BLaER1 treated with 17β-estradiol and CSF1 and Interleukin-3, amounts not matched to agents 10 nM and 100 nM (cell line): ENCODE results near the gene WDR48.
A peak's percentile ranks its signal among the peaks of the same experiment; 100 is the strongest.

Source experiments
- H3K27ac ChIP-seq, 11 experiments: shearing (Covaris generic); formaldehyde crosslinking; 2 replicates each; pipeline ENCODE4 v1.8.1; 2022
- H3K27me3 ChIP-seq, 11 experiments: shearing (Covaris generic); formaldehyde crosslinking; 2 replicates each; pipeline ENCODE4 v1.8.1; 2022
- H3K36me3 ChIP-seq, 11 experiments: shearing (Covaris generic); formaldehyde crosslinking; 2 replicates each; pipeline ENCODE4 v1.8.1; 2022
- H3K4me1 ChIP-seq, 10 experiments: shearing (Covaris generic); formaldehyde crosslinking; 2 replicates each; pipeline ENCODE4 v1.8.1; 2022
- H3K4me2 ChIP-seq, 11 experiments: shearing (Covaris generic); formaldehyde crosslinking; 2 replicates each; pipeline ENCODE4 v1.8.1; 2022
- H3K4me3 ChIP-seq, 10 experiments: shearing (Covaris generic); formaldehyde crosslinking; 2 replicates each; pipeline ENCODE4 v1.8.1; 2022
- H3K9ac ChIP-seq, 11 experiments: shearing (Covaris generic); formaldehyde crosslinking; 2 replicates each; pipeline ENCODE4 v1.8.1; 2022
- H3K9me3 ChIP-seq, 11 experiments: shearing (Covaris generic); formaldehyde crosslinking; replicated peaks in 1 of 11; 2 replicates each; pipeline ENCODE4 v1.8.1; 2022
- H4K20me1 ChIP-seq, 11 experiments: shearing (Covaris generic); formaldehyde crosslinking; 2 replicates each; pipeline ENCODE4 v1.8.1; 2022
- Cebpa-rat ChIP-seq, 11 experiments: shearing (Covaris generic); IDR thresholded peaks; 2 replicates each; pipeline ENCODE4 v1.8.1; 2022

The WDR48 gene

DNA sequence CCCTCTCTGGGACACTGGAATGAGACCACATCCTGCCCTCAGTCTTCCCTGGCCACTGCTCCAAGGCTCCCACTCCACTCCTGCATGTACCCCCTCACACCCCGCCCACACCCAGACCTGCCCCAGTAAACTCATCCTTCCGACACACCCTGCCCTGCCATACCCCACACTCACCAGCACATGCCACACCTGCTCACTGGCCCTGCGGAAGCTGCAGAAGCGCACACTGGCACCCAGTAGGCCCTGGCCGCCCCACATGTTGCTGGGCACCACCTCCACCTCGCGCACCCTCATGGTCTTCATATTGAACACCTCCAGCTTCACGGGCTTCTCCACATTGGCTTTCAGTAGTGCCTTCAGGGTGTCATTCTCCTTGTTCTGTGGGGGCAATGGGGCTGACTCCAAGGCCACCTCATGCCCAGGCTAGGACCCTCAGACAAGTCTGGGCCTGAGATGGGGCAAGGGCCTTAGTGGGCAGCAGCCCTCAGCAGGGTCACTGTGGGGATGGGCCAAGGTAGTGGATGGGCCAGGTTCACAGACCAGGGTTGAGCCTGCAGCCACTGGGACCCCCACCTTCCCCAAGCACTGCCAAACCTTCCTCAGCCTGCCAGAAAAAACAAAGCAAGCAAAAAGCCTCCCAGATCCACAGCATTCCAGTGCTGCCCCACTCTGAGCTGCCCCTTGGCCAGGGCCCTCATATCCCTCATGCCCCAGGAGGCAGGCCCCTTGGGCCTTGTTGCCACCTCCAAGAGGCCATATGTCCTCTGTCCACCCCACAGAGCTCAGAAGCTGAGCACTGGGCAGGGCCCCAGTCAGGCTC, 50.9 kb downstream of the WDR48 start:
- Histone ChIP-seq H3K36me3 (peaks cover 32 to 59% (median 34%) of the 10 kb centered on the region in 11 experiments), H3K27me3 (no peaks in the 10 kb centered on the region), H3K4me2 (no peak overlapping the region), H3K4me3 (no peak overlapping the region), H3K27ac (peak overlapping the region in 1 of 11 experiments; percentile 34; a peak in 1 of 22 replicates), H3K9me3 (no peaks in the 10 kb centered on the region), H3K9ac (peak overlapping the region in 2 of 11 experiments; percentile 33 to 39; a peak in 1 of 22 replicates), H3K4me1 (peaks cover 29 to 45% (median 37%) of the 10 kb centered on the region in 10 experiments), H4K20me1 (peaks cover 34 to 90% (median 80%) of the 10 kb centered on the region in 11 experiments; a peak in 21 of 22 replicates)
- no peak for TF ChIP-seq Cebpa-rat (IDR thresholded peaks at IDR 0.05)

DNA sequence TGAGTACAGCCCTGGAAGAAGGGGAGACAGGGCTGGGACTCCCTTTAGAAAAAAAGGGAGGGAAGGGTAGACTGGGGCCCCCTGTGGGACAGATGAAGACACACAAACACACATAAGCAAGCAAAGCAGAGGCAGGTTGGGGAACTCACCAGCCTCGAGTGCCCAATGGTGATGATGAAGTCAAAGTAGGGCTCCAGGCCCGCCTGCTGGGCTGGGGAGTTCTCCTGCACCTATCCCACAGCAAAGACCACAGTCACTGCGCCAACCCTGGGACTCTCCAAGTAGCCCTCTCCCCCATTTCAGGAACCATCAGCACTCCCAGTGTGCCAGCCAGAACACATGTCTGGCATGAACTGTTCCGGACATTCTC, 51.5 kb downstream of the WDR48 start:
- Histone ChIP-seq H3K36me3 (peaks cover 26 to 53% (median 28%) of the 10 kb centered on the region in 11 experiments), H3K27me3 (no peaks in the 10 kb centered on the region), H3K4me1 (peaks cover 35 to 51% (median 43%) of the 10 kb centered on the region in 10 experiments), H3K9ac (peak overlapping the region in 1 of 11 experiments; percentile 33; a peak in 1 of 22 replicates), H3K9me3 (no peaks in the 10 kb centered on the region), H4K20me1 (peaks cover 34 to 85% (median 77%) of the 10 kb centered on the region in 11 experiments; a peak in 21 of 22 replicates), H3K27ac (peak overlapping the region in 1 of 11 experiments; percentile 34; a peak in 3 of 22 replicates), H3K4me2 (no peak overlapping the region; a peak in 1 of 22 replicates), H3K4me3 (no peak overlapping the region)
- no peak for TF ChIP-seq Cebpa-rat (IDR thresholded peaks at IDR 0.05)

DNA sequence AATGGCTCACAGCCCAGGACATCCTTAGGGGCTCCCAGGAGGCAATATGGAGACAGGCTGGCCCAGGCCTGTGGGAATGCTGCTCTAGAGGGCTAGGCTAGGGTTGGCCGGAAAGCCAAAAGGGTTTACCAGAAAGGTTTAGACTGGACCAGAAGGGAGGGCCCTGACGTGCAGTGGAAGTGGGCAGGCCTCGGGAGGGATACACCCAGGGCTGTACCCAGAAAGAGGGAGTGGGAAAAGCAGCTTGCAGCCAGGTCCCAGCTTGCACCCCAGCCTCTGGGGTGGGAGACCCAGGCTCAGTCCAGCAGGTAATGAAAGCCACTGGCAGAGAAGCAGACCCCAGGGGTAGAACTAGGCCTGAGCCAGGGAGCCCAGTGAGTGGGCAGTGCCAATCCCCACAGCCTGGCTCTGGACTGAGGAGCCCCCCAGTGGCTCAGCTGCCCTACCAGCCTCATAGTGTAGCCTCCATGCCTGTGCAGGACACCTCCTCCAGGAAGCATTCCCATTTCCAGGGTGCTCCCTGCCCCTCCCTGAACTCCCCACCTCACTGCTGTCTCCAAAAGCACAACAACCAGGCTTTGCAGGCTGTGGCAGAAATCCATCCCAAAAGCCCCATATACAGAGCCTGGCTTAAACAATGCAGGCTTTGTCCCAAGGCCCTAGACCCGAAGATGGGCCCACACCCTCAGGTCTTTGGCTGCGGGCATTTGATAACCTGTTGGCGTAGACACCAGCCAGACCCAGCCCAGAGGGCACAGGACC, 52.2 kb downstream of the WDR48 start:
- Histone ChIP-seq H3K4me1 (peaks cover 40 to 58% (median 50%) of the 10 kb centered on the region in 10 experiments), H4K20me1 (peaks cover 37 to 80% (median 77%) of the 10 kb centered on the region in 11 experiments; a peak in 21 of 22 replicates), H3K4me3 (no peak overlapping the region), H3K27ac (peak overlapping the region in 2 of 11 experiments; percentile 3 to 34; a peak in 3 of 22 replicates), H3K27me3 (no peaks in the 10 kb centered on the region), H3K9me3 (no peaks in the 10 kb centered on the region), H3K9ac (0 out of 22 replicates have a peak overlapping the region, but pooled peaks of 1 of the 11 experiments have one; percentile 9), H3K36me3 (peaks cover 19 to 46% (median 21%) of the 10 kb centered on the region in 11 experiments), H3K4me2 (peak overlapping the region in 8 of 11 experiments; percentile 2 to 100 (median 98); a peak in 7 of 22 replicates)
- TF ChIP-seq Cebpa-rat (IDR thresholded peaks at IDR 0.05): no peak

GRCh38 chr3:39104961-39105686, 53.3 kb downstream of the WDR48 start:
- peak overlapping the region in 1 of 11 experiments; percentile 35; a peak in 2 of 22 replicates for H3K27ac ChIP-seq
- H3K4me3 ChIP-seq: peak overlapping the region in 4 of 10 experiments; percentile 83 to 96 (median 92); a peak in 2 of 20 replicates
- no peaks in the 10 kb centered on the region for H3K9me3 ChIP-seq
- H3K4me2 ChIP-seq: peak overlapping the region; percentile 92 to 100 (median 98)
- H3K27me3 ChIP-seq: no peaks in the 10 kb centered on the region
- TF ChIP-seq Cebpa-rat (IDR thresholded peaks at IDR 0.05): no peak
- H3K36me3 ChIP-seq: peaks cover 8 to 35% (median 10%) of the 10 kb centered on the region in 11 experiments; a peak in 21 of 22 replicates
- H3K4me1 ChIP-seq: peaks cover 52 to 69% (median 60%) of the 10 kb centered on the region in 10 experiments
- H4K20me1 ChIP-seq: peaks cover 40 to 73% (median 65%) of the 10 kb centered on the region in 11 experiments; a peak in 21 of 22 replicates
- H3K9ac ChIP-seq: peak overlapping the region in 4 of 11 experiments; percentile 4 to 21 (median 10); a peak in 1 of 22 replicates

DNA sequence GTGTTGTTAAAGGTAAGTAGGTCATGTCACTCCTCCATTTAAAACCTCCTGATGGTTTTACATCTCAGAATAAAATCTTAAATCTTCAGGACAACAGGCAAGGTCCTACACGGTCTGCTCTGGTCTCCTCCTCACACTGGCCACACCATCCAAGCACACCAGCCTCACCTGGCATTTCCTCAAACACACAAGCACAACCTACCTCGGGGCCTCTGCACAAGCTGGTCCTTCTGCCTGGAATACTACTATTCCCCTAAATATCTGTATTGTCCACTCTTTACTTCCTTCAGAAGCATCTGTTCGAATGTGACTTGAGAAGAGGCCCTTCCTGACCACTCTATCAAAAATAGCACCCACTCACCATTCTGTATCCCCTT, 53.9 kb downstream of the WDR48 start:
- H3K27ac ChIP-seq: no peak overlapping the region
- no peaks in the 10 kb centered on the region for H3K27me3 ChIP-seq
- H4K20me1 ChIP-seq: peaks cover 39 to 68% (median 60%) of the 10 kb centered on the region in 11 experiments; a peak in 21 of 22 replicates
- H3K9me3 ChIP-seq: no peaks in the 10 kb centered on the region
- peaks cover 2 to 29% (median 4%) of the 10 kb centered on the region in 11 experiments; a peak in 21 of 22 replicates for H3K36me3 ChIP-seq
- H3K4me3 ChIP-seq: peak overlapping the region in 8 of 10 experiments; percentile 80 to 98 (median 95); a peak in 11 of 20 replicates
- H3K9ac ChIP-seq: peak overlapping the region in 4 of 11 experiments; percentile 91 to 97 (median 94); a peak in 3 of 22 replicates
- H3K4me1 ChIP-seq: peaks cover 54 to 75% (median 63%) of the 10 kb centered on the region in 10 experiments
- no peak for TF ChIP-seq Cebpa-rat (IDR thresholded peaks at IDR 0.05)
- H3K4me2 ChIP-seq: peak overlapping the region; percentile 92 to 100 (median 98)

- peaks cover 54 to 74% (median 64%) of the 10 kb centered on the region in 10 experiments for H3K4me1 ChIP-seq
- peak overlapping the region; percentile 80 to 98 (median 96) for H3K4me3 ChIP-seq
- H3K9ac ChIP-seq: peak overlapping the region; percentile 87 to 97 (median 92)
- TF ChIP-seq Cebpa-rat (IDR thresholded peaks at IDR 0.05): no peak
- peak overlapping the region; percentile 92 to 100 (median 98) for H3K4me2 ChIP-seq
- H3K36me3 ChIP-seq: peaks cover 0 to 28% (median 0%) of the 10 kb centered on the region in 11 experiments; a peak in 12 of 22 replicates
- no peaks in the 10 kb centered on the region for H3K9me3 ChIP-seq
- peaks cover 33 to 61% (median 53%) of the 10 kb centered on the region in 11 experiments; a peak in 21 of 22 replicates for H4K20me1 ChIP-seq
- H3K27ac ChIP-seq: peak overlapping the region; percentile 84 to 96 (median 89); a peak in 21 of 22 replicates
- H3K27me3 ChIP-seq: no peaks in the 10 kb centered on the region
These were observed 54.5 kb downstream of the WDR48 start for GRCh38 chr3:39106281-39106811.

DNA sequence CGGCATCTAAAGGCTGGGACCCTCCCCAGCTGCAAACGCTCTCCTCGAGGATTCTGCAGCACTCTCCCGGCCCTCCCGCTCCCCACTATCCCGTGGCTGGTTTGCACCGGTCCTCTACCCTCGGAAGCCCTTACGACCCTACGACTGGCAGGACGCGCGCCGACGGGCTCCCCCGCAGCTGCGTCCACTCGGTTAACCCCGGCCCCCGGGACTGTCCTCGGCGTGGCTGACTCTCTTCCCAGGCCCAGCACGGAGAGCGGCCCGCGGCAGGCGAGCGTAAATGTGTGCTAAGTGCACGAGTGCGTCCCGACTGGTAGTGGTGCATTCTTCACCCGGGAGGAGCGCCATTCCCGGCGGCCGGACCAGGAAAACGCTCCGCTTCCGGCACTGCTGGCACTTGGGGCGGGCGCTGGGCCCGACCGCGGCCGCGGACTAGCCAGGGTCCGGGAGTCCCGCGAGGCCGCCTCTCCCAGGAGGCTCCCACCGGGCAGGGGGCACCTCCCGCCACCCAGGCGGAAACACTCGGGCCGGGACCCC, 55.1 kb downstream of the WDR48 start:
- H3K9ac ChIP-seq: peak overlapping the region; percentile 87 to 97 (median 92)
- H3K4me3 ChIP-seq: peak overlapping the region; percentile 80 to 98 (median 96)
- H3K4me2 ChIP-seq: peak overlapping the region; percentile 92 to 100 (median 98)
- H3K27ac ChIP-seq: peak overlapping the region; percentile 84 to 96 (median 89)
- no peak for TF ChIP-seq Cebpa-rat (IDR thresholded peaks at IDR 0.05)
- H3K36me3 ChIP-seq: peaks cover 0 to 27% (median 0%) of the 10 kb centered on the region in 11 experiments; a peak in 11 of 22 replicates
- H3K4me1 ChIP-seq: peaks cover 54 to 74% (median 64%) of the 10 kb centered on the region in 10 experiments
- no peaks in the 10 kb centered on the region for H3K27me3 ChIP-seq
- no peaks in the 10 kb centered on the region for H3K9me3 ChIP-seq
- H4K20me1 ChIP-seq: peaks cover 28 to 55% (median 48%) of the 10 kb centered on the region in 11 experiments; a peak in 21 of 22 replicates
